Activated CD8-positive, alpha-beta T cell treated with anti-CD3 and anti-CD28 coated beads for 36 hours (primary cell): ENCODE measurements around the gene POFUT1. TPM values are rescaled to one million over a fixed set of nuclear protein-coding genes. Genes with fewer than 3 reads are reported as not detected.

Experiments used
- ATAC-seq: fragments of 200-7000 bp; cut with Tn5 transposase; one replicate; pipeline ENCODE4 v1.10.0; 2021; ENCODE audit warnings: mild to moderate bottlenecking, moderate library complexity
- CTCF ChIA-PET: fragments of 350-600 bp; sonication (Branson Sonifier 250); formaldehyde crosslinking; loops from one replicate; lab custom pipeline; 2021; ENCODE audit warnings: antibody characterized with exemption; lab: Charles Lee
- POLR2A ChIA-PET: fragments of 350-600 bp; sonication (Branson Sonifier 250); formaldehyde crosslinking; loops from one replicate; lab custom pipeline; 2021; ENCODE audit warnings: antibody characterized with exemption; lab: Charles Lee
- DNase-seq: peaks from one replicate; pipeline ENCODE4 v3.0.0-alpha.2; 2020
- H3K27ac Mint-ChIP-seq: one replicate; pipeline ENCODE4 v1.8.0; 2021; ENCODE audit warnings: mild to moderate bottlenecking, mixed read lengths
- H3K27me3 Mint-ChIP-seq: one replicate; pipeline ENCODE4 v1.8.0; 2021; ENCODE audit warnings: mixed read lengths
- H3K36me3 Mint-ChIP-seq: one replicate; pipeline ENCODE4 v1.8.0; 2021; ENCODE audit warnings: low read depth, mixed read lengths
- H3K4me1 Mint-ChIP-seq: one replicate; pipeline ENCODE4 v1.8.0; 2021; ENCODE audit warnings: low read depth, mixed read lengths
- H3K4me3 Mint-ChIP-seq: one replicate; pipeline ENCODE4 v1.8.0; 2021; ENCODE audit warnings: mild to moderate bottlenecking, moderate library complexity, mixed read lengths
- H3K9me3 Mint-ChIP-seq: one replicate; pipeline ENCODE4 v1.8.0; 2021; ENCODE audit warnings: mixed read lengths
- CTCF ChIP-seq: fragments of 200-600 bp; IDR thresholded peaks from one replicate; pipeline ENCODE4 v1.8.0; 2022; ENCODE audit warnings: antibody characterized with exemption, mild to moderate bottlenecking
- intact Hi-C: fragments of 100-400 bp; cut with micrococcal nuclease; formaldehyde crosslinking; loops from one replicate; pipeline ENCODE4 v1.10.0; 2022
- total RNA-seq, 2 experiments: library from RNA; stranded (reverse); gene quantifications; one replicate each; pipeline ENCODE4 v1.2.3, GENCODE V29; 2021

POFUT1 gene
- total RNA-seq, 2 experiments from 2014 or later, result 43.7 to 46.2 TPM

- POLR2A ChIA-PET, result interaction anchor here (0.8 to 7.4 kb wide), 5 partner anchors 14 to 44 kb away, joined by 3 to 60 read pairs (median 6); no protein-coding TSS in a partner anchor
- Mint-ChIP-seq H3K27me3 (no peaks in the 10 kb centered on the region), H3K4me3 (peak overlapping the region; percentile 69), H3K9me3 (no peaks in the 10 kb centered on the region), H3K36me3 (peaks cover 13% of the 10 kb centered on the region), H3K4me1 (peaks cover 45% of the 10 kb centered on the region), H3K27ac (peak overlapping the region; percentile 75)
- TF ChIP-seq CTCF, result no peak
- ATAC-seq (no peak), DNase-seq (no peak)
- intact Hi-C loops, result no loop called here
- CTCF ChIA-PET, result no interaction called here
Observed at GRCh38 chr20:32188376-32189122, 19.1 kb upstream of the POFUT1 start.

DNA sequence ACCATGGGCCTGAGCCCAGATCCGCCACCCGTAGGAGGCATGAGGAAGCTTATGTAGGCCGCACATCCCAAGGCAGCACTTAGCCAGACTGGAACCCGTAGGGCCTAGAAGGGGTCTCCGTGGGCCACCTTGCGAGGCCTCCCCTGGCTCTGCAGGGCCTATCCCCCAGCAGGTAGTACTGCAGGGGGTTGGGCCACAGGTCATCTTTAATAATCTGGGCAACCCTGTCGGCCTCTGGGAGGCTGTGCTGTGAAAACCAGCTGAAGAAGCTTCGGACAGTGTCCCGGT is 18.6 kb upstream of the POFUT1 start:
- intact Hi-C loops, result no loop called here
- no peaks in the 10 kb centered on the region for H3K27me3 Mint-ChIP-seq
- no peak for ATAC-seq
- TF ChIP-seq CTCF, result no peak
- peaks cover 49% of the 10 kb centered on the region for H3K4me1 Mint-ChIP-seq
- CTCF ChIA-PET, result no interaction called here
- no peaks in the 10 kb centered on the region for H3K9me3 Mint-ChIP-seq
- POLR2A ChIA-PET, result interaction anchor here (0.8 to 7.4 kb wide), 7 partner anchors 14 to 113 kb away, joined by 3 to 60 read pairs (median 3); no protein-coding TSS in a partner anchor
- DNase-seq, result no peak
- H3K36me3 Mint-ChIP-seq, result peaks cover 18% of the 10 kb centered on the region
- H3K4me3 Mint-ChIP-seq, result peak overlapping the region; percentile 69
- H3K27ac Mint-ChIP-seq, result peak overlapping the region; percentile 86

- ATAC-seq, result peak; percentile 48
- peak; percentile 63 for DNase-seq
- CTCF ChIA-PET, result no interaction called here
- Mint-ChIP-seq H3K4me1 (peaks cover 54% of the 10 kb centered on the region), H3K4me3 (peak overlapping the region; percentile 71), H3K9me3 (no peaks in the 10 kb centered on the region), H3K27me3 (no peaks in the 10 kb centered on the region), H3K27ac (peak overlapping the region; percentile 86), H3K36me3 (peaks cover 24% of the 10 kb centered on the region)
- POLR2A ChIA-PET, result interaction anchor here (0.8 to 7.4 kb wide), 8 partner anchors 13 to 112 kb away, joined by 3 to 60 read pairs (median 3); no protein-coding TSS in a partner anchor
- intact Hi-C loops, result no loop called here
- TF ChIP-seq CTCF, result no peak
Observed at GRCh38 chr20:32189691-32190615, 17.7 kb upstream of the POFUT1 start.

DNA sequence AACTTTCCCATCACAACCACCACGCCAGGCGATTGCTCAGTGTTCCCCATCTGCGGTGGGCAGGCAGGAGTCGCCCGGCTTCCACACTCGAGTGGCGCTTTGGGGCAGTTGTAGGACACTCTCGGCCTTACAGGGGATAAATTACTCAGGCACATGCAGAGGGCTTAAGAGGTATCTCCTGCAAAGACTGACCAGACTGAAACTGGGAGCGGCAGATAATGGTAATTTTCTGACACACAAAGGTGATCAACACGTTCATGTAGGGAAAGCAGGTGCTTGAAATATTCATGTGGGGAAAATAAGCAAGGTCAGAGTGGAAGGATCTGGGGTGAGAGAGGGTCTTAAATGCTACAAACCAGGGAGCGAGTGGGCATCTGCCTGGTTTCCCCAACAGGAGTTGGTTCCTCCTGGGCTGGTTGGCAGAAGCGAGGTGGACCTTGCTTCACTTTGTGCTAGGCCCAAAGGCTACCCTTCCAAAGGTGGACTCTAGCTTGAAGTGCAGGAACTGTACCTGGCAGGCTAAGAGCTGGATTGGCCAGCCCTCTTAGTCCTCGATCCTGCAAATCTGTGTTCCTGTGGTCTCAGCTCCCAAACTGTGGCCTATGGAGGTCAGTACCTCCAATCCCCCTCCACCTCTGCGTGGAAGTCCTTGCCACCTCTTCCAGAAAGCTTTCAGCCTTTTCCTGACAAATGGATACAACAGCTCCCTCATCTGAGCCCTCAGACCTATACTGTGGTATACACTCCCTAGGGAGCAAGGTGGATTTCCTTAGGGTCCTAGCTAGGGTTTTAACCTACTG is 16.9 kb upstream of the POFUT1 start:
- H3K4me1 Mint-ChIP-seq, result peaks cover 60% of the 10 kb centered on the region
- ATAC-seq (peak; percentile 4), DNase-seq (no peak)
- ChIA-PET POLR2A (interaction anchor here (0.7 to 7.4 kb wide), 6 partner anchors 12 to 57 kb away, joined by 3 to 60 read pairs (median 4); no protein-coding TSS in a partner anchor), CTCF (no interaction called here)
- peaks cover 32% of the 10 kb centered on the region for H3K36me3 Mint-ChIP-seq
- no peak for TF ChIP-seq CTCF
- H3K27ac Mint-ChIP-seq, result peak overlapping the region; percentile 80
- no peaks in the 10 kb centered on the region for H3K9me3 Mint-ChIP-seq
- H3K4me3 Mint-ChIP-seq, result peak overlapping the region; percentile 71
- intact Hi-C loops, result no loop called here
- no peaks in the 10 kb centered on the region for H3K27me3 Mint-ChIP-seq
